KMS-11 (cell line): ENCODE data around the gene PKHD1.

Experiments
- H2AFZ ChIP-seq: fragments of 200-600 bp; sonication (generic); 2 replicates; pipeline ENCODE4 v1.6.1; 2016; ENCODE audit warnings: antibody characterized with exemption, mixed run types, low read depth
- H3K27ac ChIP-seq: fragments of 200-600 bp; sonication (generic); 2 replicates; pipeline ENCODE4 v1.6.1; 2016; ENCODE audit warnings: mild to moderate bottlenecking, mixed run types
- H3K27me3 ChIP-seq: fragments of 200-600 bp; sonication (generic); 2 replicates; pipeline ENCODE4 v1.6.1; 2017; ENCODE audit warnings: mild to moderate bottlenecking, low read depth, mixed run types, moderate library complexity; ENCODE audit not compliant: insufficient read depth
- H3K36me3 ChIP-seq: fragments of 200-600 bp; sonication (generic); 2 replicates; pipeline ENCODE4 v1.6.1; 2017; ENCODE audit warnings: mild to moderate bottlenecking, mixed run types; ENCODE audit not compliant: insufficient read depth
- H3K4me1 ChIP-seq: fragments of 200-600 bp; sonication (generic); 2 replicates; pipeline ENCODE4 v1.6.1; 2016; ENCODE audit warnings: mild to moderate bottlenecking, low read depth, mixed run types; ENCODE audit not compliant: poor library complexity, severe bottlenecking
- H3K4me2 ChIP-seq: fragments of 200-600 bp; sonication (generic); 2 replicates; pipeline ENCODE4 v1.7.0; 2016; ENCODE audit warnings: mild to moderate bottlenecking, mixed run types
- H3K4me3 ChIP-seq: fragments of 200-600 bp; sonication (generic); IDR thresholded peaks from 2 replicates; pipeline ENCODE4 v1.6.1; 2017; ENCODE audit warnings: low read depth, low read length, mixed read lengths; ENCODE audit not compliant: insufficient read depth
- H3K79me2 ChIP-seq: fragments of 200-600 bp; sonication (generic); 2 replicates; pipeline ENCODE4 v1.6.1; 2016; ENCODE audit warnings: low read depth, mixed run types; ENCODE audit not compliant: insufficient read depth
- H3K9ac ChIP-seq: fragments of 200-600 bp; sonication (generic); 2 replicates; pipeline ENCODE4 v1.6.1; 2016; ENCODE audit warnings: mild to moderate bottlenecking, mixed run types
- H4K20me1 ChIP-seq: fragments of 200-600 bp; sonication (generic); 2 replicates; pipeline ENCODE4 v1.6.1; 2016; ENCODE audit warnings: mild to moderate bottlenecking, mixed run types; ENCODE audit not compliant: insufficient read depth
- TF ChIP-seq, protein P1 (sequence below): fragments of 200-600 bp; sonication (generic); conservative IDR thresholded peaks from 2 replicates; pipeline ENCODE4 v1.6.1; 2017; ENCODE audit warnings: low read depth, mild to moderate bottlenecking, antibody characterized with exemption, low read length, moderate library complexity, mixed read lengths

PKHD1 gene

DNA sequence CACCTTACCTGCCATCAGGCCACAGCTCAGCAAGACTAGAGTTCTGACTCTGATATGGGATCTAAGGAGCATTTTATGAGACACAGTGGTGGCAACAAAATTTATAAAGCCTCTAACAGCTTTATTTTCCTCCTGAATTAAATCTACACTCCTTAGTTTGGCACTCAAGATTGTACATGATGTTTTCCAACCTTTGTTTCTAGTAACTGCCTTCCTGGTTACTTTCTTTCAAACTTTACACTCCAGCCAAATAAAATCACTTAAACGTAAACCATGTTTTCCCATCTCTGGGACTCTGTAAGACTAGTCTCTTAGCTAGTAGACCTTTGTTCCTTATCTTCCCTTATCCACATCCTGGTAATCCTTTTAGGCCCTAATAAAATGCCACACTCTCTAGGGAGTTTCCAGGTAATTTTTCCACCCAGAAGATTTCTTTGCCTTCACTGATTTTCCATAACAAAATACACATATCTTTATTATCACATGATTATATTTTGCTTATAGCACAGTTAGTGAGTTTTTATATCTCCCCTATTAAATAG lies 92.1 kb downstream of the PKHD1 start:
- Histone ChIP-seq H4K20me1 (no peaks in the 10 kb centered on the region), H3K27ac (no peak overlapping the region), H3K4me1 (no peaks in the 10 kb centered on the region), H3K36me3 (no peaks in the 10 kb centered on the region), H3K4me2 (no peak overlapping the region), H3K27me3 (no peaks in the 10 kb centered on the region), H3K79me2 (no peaks in the 10 kb centered on the region), H2AFZ (no peak overlapping the region), H3K9ac (no peak overlapping the region), H3K4me3 (no peak overlapping the region)
- TF ChIP-seq, protein P1, sequence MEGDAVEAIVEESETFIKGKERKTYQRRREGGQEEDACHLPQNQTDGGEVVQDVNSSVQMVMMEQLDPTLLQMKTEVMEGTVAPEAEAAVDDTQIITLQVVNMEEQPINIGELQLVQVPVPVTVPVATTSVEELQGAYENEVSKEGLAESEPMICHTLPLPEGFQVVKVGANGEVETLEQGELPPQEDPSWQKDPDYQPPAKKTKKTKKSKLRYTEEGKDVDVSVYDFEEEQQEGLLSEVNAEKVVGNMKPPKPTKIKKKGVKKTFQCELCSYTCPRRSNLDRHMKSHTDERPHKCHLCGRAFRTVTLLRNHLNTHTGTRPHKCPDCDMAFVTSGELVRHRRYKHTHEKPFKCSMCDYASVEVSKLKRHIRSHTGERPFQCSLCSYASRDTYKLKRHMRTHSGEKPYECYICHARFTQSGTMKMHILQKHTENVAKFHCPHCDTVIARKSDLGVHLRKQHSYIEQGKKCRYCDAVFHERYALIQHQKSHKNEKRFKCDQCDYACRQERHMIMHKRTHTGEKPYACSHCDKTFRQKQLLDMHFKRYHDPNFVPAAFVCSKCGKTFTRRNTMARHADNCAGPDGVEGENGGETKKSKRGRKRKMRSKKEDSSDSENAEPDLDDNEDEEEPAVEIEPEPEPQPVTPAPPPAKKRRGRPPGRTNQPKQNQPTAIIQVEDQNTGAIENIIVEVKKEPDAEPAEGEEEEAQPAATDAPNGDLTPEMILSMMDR: no peak

DNA sequence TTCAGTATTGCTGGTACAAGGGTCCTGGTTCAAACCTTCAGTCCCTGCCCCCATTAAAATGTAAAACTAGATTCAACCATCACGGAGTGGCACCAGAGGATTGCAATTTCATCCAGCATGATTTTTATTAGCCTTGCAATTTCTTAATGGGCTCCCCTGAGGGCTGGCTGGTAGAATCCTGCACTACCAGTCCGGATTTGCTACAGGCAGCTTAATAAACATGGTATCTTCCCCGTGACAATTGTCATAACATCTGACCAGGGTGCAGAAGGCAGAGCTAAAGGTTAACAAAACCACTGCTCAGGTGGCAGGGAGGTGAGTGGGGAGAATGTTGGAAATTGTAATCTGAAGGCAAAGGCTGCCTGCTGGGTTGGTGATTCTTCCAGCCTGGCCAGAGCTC lies 94.5 kb downstream of the PKHD1 start:
- Histone ChIP-seq H3K79me2 (no peaks in the 10 kb centered on the region), H3K9ac (no peak overlapping the region), H3K4me1 (no peaks in the 10 kb centered on the region), H3K4me2 (no peak overlapping the region), H3K36me3 (no peaks in the 10 kb centered on the region), H3K4me3 (no peak overlapping the region), H2AFZ (no peak overlapping the region), H4K20me1 (no peaks in the 10 kb centered on the region), H3K27me3 (no peaks in the 10 kb centered on the region), H3K27ac (no peak overlapping the region)
- TF ChIP-seq, protein P1: no peak

DNA sequence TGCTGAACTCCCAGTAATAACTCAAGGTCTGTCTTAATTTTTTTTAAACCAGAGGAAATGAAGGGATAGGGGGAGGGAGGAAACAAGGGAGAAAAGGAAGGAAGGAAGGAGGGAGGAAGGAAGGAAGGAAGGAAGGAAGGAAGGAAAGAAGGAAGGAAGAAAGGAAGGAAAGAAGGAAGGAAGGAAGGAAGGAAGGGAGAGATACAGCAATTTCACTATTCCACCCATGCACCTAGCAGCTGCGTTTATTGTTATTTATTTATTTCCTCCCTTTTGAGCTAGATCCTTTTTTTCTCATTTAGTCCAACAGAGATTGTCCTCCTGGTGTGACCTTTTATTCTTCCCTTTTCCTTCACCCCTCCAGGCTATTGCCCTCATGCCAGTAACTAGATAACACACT lies 97.6 kb downstream of the PKHD1 start:
- no peaks in the 10 kb centered on the region for H3K4me1 ChIP-seq
- H3K36me3 ChIP-seq: no peaks in the 10 kb centered on the region
- H3K4me3 ChIP-seq: no peak overlapping the region
- no peak overlapping the region for H2AFZ ChIP-seq
- H3K4me2 ChIP-seq: no peak overlapping the region
- H3K9ac ChIP-seq: no peak overlapping the region
- no peaks in the 10 kb centered on the region for H4K20me1 ChIP-seq
- TF ChIP-seq, protein P1: no peak
- no peaks in the 10 kb centered on the region for H3K79me2 ChIP-seq
- H3K27me3 ChIP-seq: no peaks in the 10 kb centered on the region
- H3K27ac ChIP-seq: no peak overlapping the region

DNA sequence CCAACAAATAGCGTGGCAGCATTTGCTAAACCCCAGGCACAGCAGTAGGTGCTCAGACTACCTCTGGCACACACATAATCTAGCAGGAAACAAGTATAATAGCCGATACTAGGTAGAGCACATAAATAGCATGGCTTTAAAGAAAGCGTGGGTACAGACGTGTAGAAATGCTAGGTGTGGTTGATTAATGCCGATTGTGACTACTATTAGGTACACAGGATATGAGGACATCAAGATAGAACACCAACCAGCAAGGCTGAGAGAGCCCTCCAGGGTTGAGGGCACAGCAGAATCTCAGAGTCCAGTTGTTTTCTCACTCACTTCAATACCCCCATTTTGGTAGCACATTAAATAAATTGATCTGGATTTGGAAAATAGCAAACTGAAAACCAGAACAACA lies 100.5 kb downstream of the PKHD1 start:
- no peaks in the 10 kb centered on the region for H3K36me3 ChIP-seq
- H3K4me1 ChIP-seq: no peaks in the 10 kb centered on the region
- no peaks in the 10 kb centered on the region for H4K20me1 ChIP-seq
- H3K9ac ChIP-seq: no peak overlapping the region
- no peak overlapping the region for H3K27ac ChIP-seq
- H3K4me2 ChIP-seq: no peak overlapping the region
- TF ChIP-seq, protein P1: no peak
- no peak overlapping the region for H2AFZ ChIP-seq
- H3K79me2 ChIP-seq: no peaks in the 10 kb centered on the region
- no peaks in the 10 kb centered on the region for H3K27me3 ChIP-seq
- no peak overlapping the region for H3K4me3 ChIP-seq
